Neutrophil (primary cell): ENCODE results near the gene OAS3.

Experiments
- H3K27ac ChIP-seq: fragments of 200-600 bp; sonication (generic); 2 replicates; pipeline ENCODE4 v1.5.1; 2016; ENCODE audit warnings: mild to moderate bottlenecking, moderate library complexity
- H3K27me3 ChIP-seq: fragments of 200-600 bp; sonication (generic); 2 replicates; pipeline ENCODE4 v1.6.0; 2016; ENCODE audit warnings: mild to moderate bottlenecking
- H3K36me3 ChIP-seq: fragments of 200-600 bp; sonication (generic); 2 replicates; pipeline ENCODE4 v1.5.1; 2017
- H3K4me1 ChIP-seq, 2 experiments: fragments of 200-600 bp in 1 of 2; sonication (generic) in 1 of 2; 1 replicate in 1 of 2; 2 replicates in 1 of 2; pipeline versions ENCODE4 v1.5.1 to v1.6.1; 2013 to 2016; ENCODE audit warnings: low read depth in 1 of 2, low read length in 1 of 2, mild to moderate bottlenecking in 1 of 2, moderate library complexity in 1 of 2; ENCODE audit not compliant: control insufficient read depth in 1 of 2, insufficient read depth in 1 of 2
- H3K4me3 ChIP-seq, 2 experiments: fragments of 200-600 bp in 1 of 2; sonication (generic) in 1 of 2; 1 replicate in 1 of 2; 2 replicates in 1 of 2; pipeline ENCODE4 v1.5.1; 2013 to 2016; ENCODE audit warnings: low read depth in 1 of 2, low read length in 1 of 2, mild to moderate bottlenecking in 1 of 2, moderate library complexity in 1 of 2
- H3K9me3 ChIP-seq: fragments of 200-600 bp; sonication (generic); 2 replicates; pipeline ENCODE4 v1.5.1; 2016
- CTCF ChIP-seq: fragments of 200-600 bp; sonication (generic); IDR thresholded peaks from 2 replicates; pipeline ENCODE4 v1.5.1; 2016; ENCODE audit warnings: antibody characterized with exemption

The OAS3 gene

GRCh38 chr12:112929715-112930114 is 8.6 kb upstream of the OAS3 start:
- H3K4me3 ChIP-seq, result no peak overlapping the region
- no peaks in the 10 kb centered on the region for H3K27me3 ChIP-seq
- TF ChIP-seq CTCF, result no peak
- H3K4me1 ChIP-seq, result no peaks in the 10 kb centered on the region
- no peaks in the 10 kb centered on the region for H3K36me3 ChIP-seq
- no peaks in the 10 kb centered on the region for H3K9me3 ChIP-seq
- no peak overlapping the region for H3K27ac ChIP-seq

- H3K4me3 ChIP-seq, result no peak overlapping the region
- no peak overlapping the region for H3K27ac ChIP-seq
- H3K4me1 ChIP-seq, result no peaks in the 10 kb centered on the region
- H3K36me3 ChIP-seq, result no peaks in the 10 kb centered on the region
- no peaks in the 10 kb centered on the region for H3K9me3 ChIP-seq
- no peaks in the 10 kb centered on the region for H3K27me3 ChIP-seq
- no peak for TF ChIP-seq CTCF
These were observed 7.9 kb upstream of the OAS3 start for GRCh38 chr12:112930350-112930749.

DNA sequence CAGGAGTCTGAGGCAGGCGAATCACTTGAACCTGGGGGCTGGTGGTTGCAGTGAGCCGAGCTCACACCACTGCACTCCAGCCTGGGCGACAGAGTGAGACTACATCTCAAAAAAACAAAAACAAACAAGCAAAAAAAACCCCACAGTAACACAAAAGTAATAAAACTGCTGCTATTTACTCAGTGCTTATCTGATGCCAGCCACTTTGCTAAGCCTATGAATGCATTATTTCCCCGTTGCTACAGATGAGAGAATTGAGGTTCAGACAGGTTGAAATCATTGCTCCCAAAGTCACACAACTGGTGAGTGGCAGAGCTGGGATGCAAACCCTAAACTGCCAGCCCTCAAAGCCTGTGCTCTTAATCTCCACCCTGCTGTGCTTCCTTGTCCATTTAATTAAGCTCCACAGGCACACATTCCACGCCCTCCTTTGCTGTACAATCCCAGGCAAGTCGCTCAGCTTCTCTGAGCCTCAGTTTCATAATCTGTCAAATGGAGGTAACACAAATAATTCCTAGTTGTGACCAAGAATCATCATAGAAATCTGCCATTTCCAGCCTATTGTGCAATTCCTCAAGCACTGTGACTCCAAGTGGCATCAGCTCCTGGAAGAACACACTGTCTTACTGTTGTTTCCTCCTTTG is 5.7 kb upstream of the OAS3 start:
- no peaks in the 10 kb centered on the region for H3K9me3 ChIP-seq
- no peaks in the 10 kb centered on the region for H3K27me3 ChIP-seq
- no peak overlapping the region for H3K27ac ChIP-seq
- H3K4me3 ChIP-seq, result no peak overlapping the region
- peaks cover 0 to under 1% of the 10 kb centered on the region in 2 experiments for H3K4me1 ChIP-seq
- no peak for TF ChIP-seq CTCF
- H3K36me3 ChIP-seq, result no peaks in the 10 kb centered on the region

DNA sequence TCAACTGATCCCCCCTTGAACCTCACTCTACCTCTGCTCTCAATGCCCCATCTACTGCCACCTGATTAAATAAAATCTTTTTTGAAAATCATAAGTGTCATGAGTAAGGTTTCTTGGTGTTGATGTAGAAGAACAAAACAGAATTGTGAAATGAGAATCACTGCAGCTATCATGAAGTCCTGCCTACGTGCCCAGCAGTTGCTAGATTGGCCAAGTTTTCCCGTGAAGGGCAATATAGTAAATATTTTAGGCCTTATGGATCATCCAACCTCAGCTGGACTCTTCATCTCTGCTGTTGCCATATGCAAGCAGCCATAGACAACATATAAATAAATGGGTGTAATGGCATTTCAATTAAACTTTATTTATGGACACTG is 5.2 kb upstream of the OAS3 start:
- no peak overlapping the region for H3K27ac ChIP-seq
- no peak overlapping the region for H3K4me3 ChIP-seq
- H3K36me3 ChIP-seq, result no peaks in the 10 kb centered on the region
- no peak for TF ChIP-seq CTCF
- H3K4me1 ChIP-seq, result peaks cover 4 to 5% of the 10 kb centered on the region in 2 experiments
- no peaks in the 10 kb centered on the region for H3K9me3 ChIP-seq
- no peaks in the 10 kb centered on the region for H3K27me3 ChIP-seq

DNA sequence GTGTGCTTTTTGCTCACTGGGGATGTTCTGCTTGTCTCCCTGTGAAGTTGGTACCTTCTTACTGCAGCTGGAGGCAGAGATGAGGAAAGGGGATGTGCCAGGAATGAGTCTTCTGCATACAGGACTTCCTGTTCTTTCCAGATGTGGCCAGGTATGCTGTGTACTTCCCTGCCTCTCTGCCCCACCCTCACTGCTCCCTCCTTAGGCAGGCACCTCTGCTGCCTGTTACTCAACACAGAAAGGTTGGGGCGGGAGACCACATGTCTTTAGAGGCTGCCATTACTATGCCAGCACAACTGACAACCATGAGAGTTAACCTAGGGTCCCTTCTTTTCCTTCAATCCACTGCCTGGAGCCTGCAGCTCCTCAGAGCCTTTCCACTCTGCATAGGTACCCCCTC is 2.0 kb upstream of the OAS3 start:
- Histone ChIP-seq H3K27me3 (no peaks in the 10 kb centered on the region), H3K4me3 (no peak overlapping the region), H3K9me3 (no peaks in the 10 kb centered on the region), H3K4me1 (peaks cover 26 to 27% of the 10 kb centered on the region in 2 experiments), H3K36me3 (no peaks in the 10 kb centered on the region), H3K27ac (no peak overlapping the region)
- TF ChIP-seq CTCF, result no peak
